Measurements from ENCODE around the gene C15orf40.
A peak's percentile ranks its signal among the peaks of the same experiment; 100 is the strongest.

C15orf40 gene

GRCh38 chr15:82968066-82968465 is 43.4 kb downstream of the C15orf40 start:
- no peak overlapping the region for H3K4me3 ChIP-seq
- no peaks in the 10 kb centered on the region for H3K9me3 ChIP-seq (replicated peaks in 1 of 11)
- H3K27ac ChIP-seq = no peak overlapping the region

GRCh38 chr15:82966671-82967071 is 44.8 kb downstream of the C15orf40 start:
- Histone ChIP-seq H3K27ac (no peak overlapping the region), H3K9me3 (replicated peaks in 1 of 11) (no peaks in the 10 kb centered on the region), H3K9ac (no peak overlapping the region), H4K20me1 (no peaks in the 10 kb centered on the region), H3K27me3 (no peaks in the 10 kb centered on the region), H3K4me2 (no peak overlapping the region), H3K36me3 (no peaks in the 10 kb centered on the region), H3K4me3 (no peak overlapping the region), H3K4me1 (no peaks in the 10 kb centered on the region)
- TF ChIP-seq Cebpa-rat (IDR thresholded peaks at IDR 0.05) = no peak

More at GRCh38 chr15:82968066-82968465, 43.4 kb downstream of the C15orf40 start:
- Histone ChIP-seq H3K9ac (no peak overlapping the region), H3K4me2 (no peak overlapping the region), H3K36me3 (no peaks in the 10 kb centered on the region), H3K4me1 (peaks cover 0 to 4% (median 1%) of the 10 kb centered on the region in 10 experiments; a peak in 7 of 20 replicates), H4K20me1 (no peaks in the 10 kb centered on the region), H3K27me3 (no peaks in the 10 kb centered on the region)
- 0 out of 22 replicates have a peak, but pooled peaks of 1 of the 11 experiments have one; percentile 14 for TF ChIP-seq Cebpa-rat (IDR thresholded peaks at IDR 0.05)

DNA sequence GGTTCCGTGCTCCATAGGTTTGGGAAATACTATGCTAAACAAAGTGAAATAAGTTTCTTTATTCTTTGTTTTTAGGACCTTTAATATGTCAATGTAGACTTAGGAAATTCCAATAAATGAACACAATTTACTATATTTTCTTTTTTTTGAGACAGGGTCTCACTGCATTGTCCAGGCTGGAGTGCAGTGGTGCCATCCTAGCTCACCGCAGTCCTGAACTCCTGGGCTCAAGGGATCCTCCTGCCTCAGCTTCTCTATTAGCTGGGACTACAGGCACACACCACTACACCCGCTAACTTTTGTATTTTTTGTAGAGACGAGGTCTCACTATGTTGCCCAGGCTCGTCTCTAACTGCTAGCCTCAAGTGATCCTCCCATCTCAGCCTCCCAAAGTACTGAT is 46.5 kb downstream of the C15orf40 start:
- no peaks in the 10 kb centered on the region for H3K27me3 ChIP-seq
- no peak overlapping the region for H3K4me3 ChIP-seq

DNA sequence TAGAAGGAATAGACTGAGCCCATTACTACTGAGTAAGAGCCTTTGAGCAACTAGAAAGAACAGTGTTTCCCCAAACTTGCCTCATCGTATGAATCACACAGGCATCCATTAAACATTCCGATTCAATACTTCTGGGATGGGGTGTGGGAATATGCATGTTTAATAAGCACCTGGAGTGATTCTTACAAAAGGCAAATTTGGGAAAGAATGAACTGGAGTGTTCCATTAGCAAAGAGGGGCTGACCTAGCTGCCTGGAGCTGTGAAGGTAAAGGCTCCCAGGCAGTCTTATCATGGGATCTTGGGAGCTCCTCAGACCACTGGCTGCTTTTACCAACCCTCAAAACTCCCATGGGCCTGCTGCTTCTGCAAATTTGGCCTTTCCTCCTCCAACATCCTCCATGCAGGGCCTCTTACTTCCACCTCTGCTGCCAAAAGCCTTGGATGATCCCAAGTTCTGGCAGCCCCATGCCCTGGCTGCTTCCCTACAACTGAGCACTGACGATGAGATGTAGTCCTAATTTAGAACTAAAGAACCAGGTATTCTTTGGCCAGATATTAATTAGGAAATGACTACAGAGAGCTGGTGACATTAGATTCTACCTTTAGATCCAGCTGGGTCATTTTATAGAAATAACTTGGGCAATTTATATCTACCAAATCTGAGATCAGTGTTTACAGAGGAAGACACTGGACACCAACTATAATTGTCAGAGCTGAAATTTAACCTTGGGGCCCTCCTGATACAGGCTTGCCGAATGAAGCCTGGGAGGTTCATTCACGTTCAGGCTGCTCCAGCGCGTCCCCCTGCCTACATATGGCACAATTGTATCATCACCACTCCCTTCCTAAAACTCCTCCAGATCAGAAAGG is 47.7 kb downstream of the C15orf40 start:
- H3K27ac ChIP-seq = no peak overlapping the region
- H3K9me3 ChIP-seq (replicated peaks in 1 of 11) = no peaks in the 10 kb centered on the region
- H3K4me1 ChIP-seq = no peaks in the 10 kb centered on the region
- no peaks in the 10 kb centered on the region for H3K27me3 ChIP-seq
- no peaks in the 10 kb centered on the region for H3K36me3 ChIP-seq
- no peak overlapping the region for H3K9ac ChIP-seq
- 0 out of 22 replicates have a peak, but pooled peaks cover 0 to 4% (median 0%) of the 10 kb centered on the region in 11 experiments for H4K20me1 ChIP-seq
- H3K4me3 ChIP-seq = no peak overlapping the region
- no peak overlapping the region for H3K4me2 ChIP-seq
- TF ChIP-seq Cebpa-rat (IDR thresholded peaks at IDR 0.05) = no peak

More for the DNA sequence above, 46.5 kb downstream of the C15orf40 start:
- no peaks in the 10 kb centered on the region for H3K36me3 ChIP-seq
- no peak overlapping the region for H3K27ac ChIP-seq
- no peaks in the 10 kb centered on the region for H4K20me1 ChIP-seq
- no peak for TF ChIP-seq Cebpa-rat (IDR thresholded peaks at IDR 0.05)
- H3K4me1 ChIP-seq = no peaks in the 10 kb centered on the region
- no peak overlapping the region for H3K9ac ChIP-seq
- no peak overlapping the region for H3K4me2 ChIP-seq
- no peaks in the 10 kb centered on the region for H3K9me3 ChIP-seq (replicated peaks in 1 of 11)

DNA sequence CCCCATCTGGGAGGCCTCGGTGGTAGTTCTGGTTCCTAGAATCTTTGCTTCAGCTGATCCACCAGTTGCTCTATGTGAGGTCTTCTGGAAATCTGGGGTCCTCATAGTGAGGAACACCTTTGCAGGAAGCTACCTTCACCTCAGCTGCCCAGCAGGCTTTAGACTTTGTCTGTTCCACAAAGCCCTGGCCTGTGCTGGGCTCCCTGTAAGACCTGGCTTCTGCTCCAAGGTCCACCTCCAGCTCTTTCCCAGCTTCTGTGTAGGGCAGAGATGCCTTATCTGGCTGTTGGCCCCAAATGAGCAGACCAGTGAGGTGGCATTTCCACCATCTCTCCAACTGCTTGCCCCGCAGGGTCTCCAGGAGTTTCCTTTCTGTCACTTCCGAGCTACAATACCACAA is 50.7 kb downstream of the C15orf40 start:
- Histone ChIP-seq H3K9ac (no peak overlapping the region), H3K9me3 (replicated peaks in 1 of 11) (no peaks in the 10 kb centered on the region), H3K4me2 (no peak overlapping the region), H3K36me3 (no peaks in the 10 kb centered on the region), H3K4me3 (no peak overlapping the region), H4K20me1 (0 out of 22 replicates have a peak, but pooled peaks cover 0 to 4% (median 0%) of the 10 kb centered on the region in 11 experiments), H3K4me1 (no peaks in the 10 kb centered on the region), H3K27ac (no peak overlapping the region), H3K27me3 (no peaks in the 10 kb centered on the region)
- TF ChIP-seq Cebpa-rat (IDR thresholded peaks at IDR 0.05) = no peak

DNA sequence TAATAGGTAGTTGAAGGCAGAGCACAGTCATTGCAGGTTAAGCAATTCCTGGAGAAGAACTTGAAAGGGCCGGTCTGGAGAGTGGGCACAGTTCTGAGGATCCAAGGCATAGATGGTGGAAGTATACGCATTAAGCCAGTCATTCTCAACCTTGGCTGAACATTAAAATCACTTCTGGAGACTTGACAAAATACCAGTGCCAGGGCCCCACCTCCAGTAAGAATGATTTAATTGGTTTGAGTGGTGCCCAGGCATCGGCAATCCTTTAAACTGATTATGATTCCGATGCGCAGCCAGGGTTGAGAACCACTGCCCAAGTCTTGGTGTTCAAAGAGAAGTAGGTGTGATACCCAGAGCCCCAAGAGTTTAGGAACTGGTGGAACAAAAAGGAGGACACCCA is 52.0 kb downstream of the C15orf40 start:
- H3K27ac ChIP-seq = no peak overlapping the region
- no peaks in the 10 kb centered on the region for H3K9me3 ChIP-seq (replicated peaks in 1 of 11)
- H3K4me1 ChIP-seq = no peaks in the 10 kb centered on the region
- 0 out of 22 replicates have a peak, but pooled peaks cover 0 to 4% (median 0%) of the 10 kb centered on the region in 11 experiments for H4K20me1 ChIP-seq
- H3K4me3 ChIP-seq = no peak overlapping the region
- no peak overlapping the region for H3K4me2 ChIP-seq
- H3K27me3 ChIP-seq = no peaks in the 10 kb centered on the region; a peak in 1 of 22 replicates
- no peak for TF ChIP-seq Cebpa-rat (IDR thresholded peaks at IDR 0.05)
- H3K9ac ChIP-seq = no peak overlapping the region
- no peaks in the 10 kb centered on the region for H3K36me3 ChIP-seq

DNA sequence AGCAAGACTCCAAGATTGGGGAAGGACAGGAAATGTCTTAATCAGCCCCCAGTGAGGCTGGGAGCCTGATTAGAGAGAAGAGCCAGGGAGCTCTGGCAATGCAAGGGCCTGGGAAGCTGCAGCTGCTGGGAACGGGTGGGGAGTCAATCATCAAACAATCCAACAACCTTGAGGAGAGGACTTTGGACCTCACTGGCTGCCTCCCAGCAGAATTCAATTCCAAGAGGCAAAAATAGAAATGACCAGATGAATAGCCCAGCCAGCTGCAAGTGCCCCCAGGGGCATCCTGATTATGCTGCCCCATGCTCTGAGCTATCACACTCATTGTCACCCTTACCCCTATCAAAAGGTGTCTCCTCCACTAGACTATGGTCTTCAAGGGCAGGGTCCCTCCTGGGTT is 52.8 kb downstream of the C15orf40 start:
- H3K27ac ChIP-seq = no peak overlapping the region
- no peaks in the 10 kb centered on the region for H3K9me3 ChIP-seq (replicated peaks in 1 of 11)
- no peak overlapping the region for H3K4me2 ChIP-seq
- H4K20me1 ChIP-seq = 0 out of 22 replicates have a peak, but pooled peaks cover 0 to 4% (median 0%) of the 10 kb centered on the region in 11 experiments
- peaks cover 2 to 8% (median 6%) of the 10 kb centered on the region in 11 experiments for H3K27me3 ChIP-seq
- no peak overlapping the region for H3K9ac ChIP-seq
- H3K4me3 ChIP-seq = no peak overlapping the region
- no peaks in the 10 kb centered on the region for H3K36me3 ChIP-seq
- TF ChIP-seq Cebpa-rat (IDR thresholded peaks at IDR 0.05) = no peak
- no peaks in the 10 kb centered on the region for H3K4me1 ChIP-seq

DNA sequence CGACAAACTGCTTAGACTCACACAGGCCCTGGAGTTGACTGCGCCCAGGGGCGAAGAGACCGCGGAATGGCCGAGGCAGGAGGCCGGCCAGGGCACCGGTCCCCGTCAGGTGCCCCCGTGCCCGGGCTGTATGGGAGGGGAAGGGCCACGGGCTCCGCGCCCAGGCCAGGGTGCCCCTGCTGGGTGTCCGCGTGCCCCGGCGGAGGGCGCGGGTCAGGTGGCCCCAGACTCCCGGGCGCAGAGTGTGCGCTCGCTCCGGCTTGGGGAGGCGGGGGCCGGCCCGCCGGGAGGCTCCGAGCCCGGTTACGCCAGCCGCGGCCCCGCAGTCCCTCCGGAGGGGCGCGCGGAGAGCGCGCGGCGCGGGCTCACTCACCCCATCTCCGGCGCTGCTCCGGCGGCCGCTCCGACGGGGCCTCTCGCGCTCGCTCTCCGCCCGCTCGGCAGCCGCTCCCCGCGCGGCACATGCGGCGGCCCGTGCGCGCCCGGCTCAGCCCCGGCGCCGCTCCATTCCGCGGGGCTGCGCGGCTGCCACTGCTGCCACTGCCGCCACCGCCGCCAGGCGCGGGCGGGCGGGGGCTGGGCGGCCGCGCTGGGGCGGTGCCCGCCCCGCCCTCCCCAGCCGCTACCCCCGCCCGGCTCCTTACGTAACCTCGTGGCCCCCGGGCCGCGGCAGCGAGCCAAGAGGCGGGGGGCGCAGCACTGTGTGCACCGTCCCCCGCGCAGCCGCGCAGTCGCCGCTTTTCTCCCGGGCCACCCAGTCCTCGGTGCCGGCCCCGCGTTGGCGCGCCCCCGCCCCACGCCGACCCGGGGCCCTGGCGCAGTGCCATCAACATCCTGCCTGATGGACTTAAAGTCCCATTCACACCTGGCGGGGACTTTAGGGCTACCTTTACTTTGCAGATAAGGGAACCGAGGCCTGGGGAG is 59.0 kb downstream of the C15orf40 start, which contains the start of gene HOMER2:
TSS of gene HOMER2 (minus strand) at position 563 of the 924 bp plus-strand sequence. CDS start at position 378, 185 bp downstream.
- peak within 1 kb of the TSS in 10 of 11 experiments; percentile 13 to 80 (median 70); a peak in 19 of 22 replicates for H3K27ac ChIP-seq
- H3K9ac ChIP-seq = peak within 1 kb of the TSS; percentile 67 to 86 (median 76)
- peak within 1 kb of the TSS; percentile 93 to 100 (median 99) for H3K4me2 ChIP-seq
- no peak for TF ChIP-seq Cebpa-rat (IDR thresholded peaks at IDR 0.05)
- peaks cover 47 to 60% (median 54%) of the 10 kb centered on the region in 11 experiments for H3K27me3 ChIP-seq
- peaks cover 0 to 20% (median 10%) of the 10 kb centered on the region in 11 experiments; a peak in 8 of 22 replicates for H4K20me1 ChIP-seq
- H3K4me1 ChIP-seq = peaks cover 24 to 35% (median 29%) of the 10 kb centered on the region in 10 experiments
- no peaks in the 10 kb centered on the region for H3K36me3 ChIP-seq
- peak within 1 kb of the TSS; percentile 67 to 78 (median 68) for H3K4me3 ChIP-seq
- H3K9me3 ChIP-seq (replicated peaks in 1 of 11) = no peaks in the 10 kb centered on the region

Data from BLaER1 treated with 17β-estradiol and CSF1 and Interleukin-3, amounts not matched to agents 10 nM and 100 nM (cell line).